OCI-LY1 (cell line): ENCODE results near the gene BHLHA15.

Experiments used
- H2AFZ ChIP-seq: fragments of 200-600 bp; sonication (generic), shearing (Covaris generic); 2 replicates; pipeline ENCODE4 v1.6.0; 2014; ENCODE audit warnings: antibody characterized with exemption, mild to moderate bottlenecking, low read length
- H3F3A ChIP-seq: fragments of 200-600 bp; sonication (generic), shearing (Covaris generic); 2 replicates; pipeline ENCODE4 v1.6.0; 2014; ENCODE audit warnings: mild to moderate bottlenecking, antibody characterized with exemption, low read length, moderate library complexity; ENCODE audit not compliant: insufficient read depth
- H3K27ac ChIP-seq: fragments of 200-600 bp; sonication (generic); 2 replicates; pipeline ENCODE4 v1.5.1; 2014; ENCODE audit warnings: low read length, mixed run types, mild to moderate bottlenecking, low read depth; ENCODE audit not compliant: poor library complexity, severe bottlenecking
- H3K27me3 ChIP-seq: fragments of 200-600 bp; sonication (generic); 2 replicates; pipeline ENCODE4 v1.6.0; 2014; ENCODE audit warnings: antibody characterized with exemption, mild to moderate bottlenecking, low read length, moderate library complexity; ENCODE audit not compliant: insufficient read depth
- H3K36me3 ChIP-seq: fragments of 200-600 bp; sonication (generic); 2 replicates; pipeline ENCODE4 v1.6.1; 2014; ENCODE audit warnings: mild to moderate bottlenecking, antibody characterized with exemption, low read length, moderate library complexity, mixed read lengths; ENCODE audit not compliant: insufficient read depth
- H3K4me1 ChIP-seq: fragments of 200-600 bp; sonication (generic); 2 replicates; pipeline ENCODE4 v1.5.1; 2014; ENCODE audit warnings: mild to moderate bottlenecking, low read length, moderate library complexity; ENCODE audit not compliant: insufficient read depth, severe bottlenecking
- H3K4me2 ChIP-seq: fragments of 200-600 bp; sonication (generic), shearing (Covaris generic); 2 replicates; pipeline ENCODE4 v1.6.1; 2014; ENCODE audit warnings: low read length
- H3K4me3 ChIP-seq: fragments of 200-600 bp; sonication (generic); 2 replicates; pipeline ENCODE4 v1.5.1; 2014; ENCODE audit warnings: low read length, low read depth, mild to moderate bottlenecking, mixed read lengths; ENCODE audit not compliant: poor library complexity, severe bottlenecking
- H3K79me2 ChIP-seq: fragments of 200-600 bp; shearing (Covaris generic); 2 replicates; pipeline ENCODE4 v1.6.1; 2016; ENCODE audit warnings: mixed run types, low read length, mixed read lengths; ENCODE audit not compliant: insufficient read depth
- H3K9ac ChIP-seq: fragments of 200-600 bp; sonication (generic), shearing (Covaris generic); 2 replicates; pipeline ENCODE4 v1.6.1; 2014; ENCODE audit warnings: mild to moderate bottlenecking, low read length, mixed read lengths
- H3K9me2 ChIP-seq: fragments of 200-600 bp; sonication (generic), shearing (Covaris generic); 2 replicates; pipeline ENCODE4 v1.6.1; 2014; ENCODE audit warnings: low read depth, mild to moderate bottlenecking, low read length, mixed read lengths
- H3K9me3 ChIP-seq: fragments of 200-600 bp; shearing (Covaris generic); 2 replicates; pipeline ENCODE4 v1.6.1; 2014; ENCODE audit warnings: low read length, mixed read lengths
- H4K20me1 ChIP-seq: fragments of 200-600 bp; sonication (generic), shearing (Covaris generic); 2 replicates; pipeline ENCODE4 v1.6.0; 2016; ENCODE audit warnings: mild to moderate bottlenecking, low read length; ENCODE audit not compliant: insufficient read depth
- CTCF ChIP-seq: fragments of 200-600 bp; sonication (generic), shearing (Covaris generic); IDR thresholded peaks from 2 replicates; pipeline ENCODE4 v1.5.1; 2017; ENCODE audit warnings: mild to moderate bottlenecking, antibody characterized with exemption, low read length, moderate library complexity, mixed read lengths
- EZH2 ChIP-seq: fragments of 200-600 bp; sonication (generic), shearing (Covaris generic); IDR thresholded peaks from 2 replicates; pipeline ENCODE4 v1.8.0; 2017; ENCODE audit warnings: borderline replicate concordance, mixed run types, mild to moderate bottlenecking, antibody characterized with exemption, low read length, moderate library complexity, mixed read lengths

The BHLHA15 gene

GRCh38 chr7:98205162-98205845 is 5.9 kb upstream of the BHLHA15 start:
- Histone ChIP-seq H3K4me2 (no peak overlapping the region), H3K4me1 (peaks cover 38% of the 10 kb centered on the region), H2AFZ (no peak overlapping the region), H3K9me3 (no peaks in the 10 kb centered on the region), H3K9me2 (no peaks in the 10 kb centered on the region), H3K4me3 (no peak overlapping the region), H3K27me3 (no peaks in the 10 kb centered on the region; the same call in 1 of the 2 replicates), H3F3A (0 out of 2 replicates have a peak, but pooled peaks cover 3% of the 10 kb centered on the region), H3K36me3 (peaks cover 33% of the 10 kb centered on the region), H4K20me1 (no peaks in the 10 kb centered on the region), H3K9ac (no peak overlapping the region), H3K27ac (no peak overlapping the region), H3K79me2 (no peaks in the 10 kb centered on the region)
- no peak for TF ChIP-seq EZH2
- TF ChIP-seq CTCF = no peak

GRCh38 chr7:98206451-98207330 is 4.5 kb upstream of the BHLHA15 start:
- Histone ChIP-seq H3K79me2 (no peaks in the 10 kb centered on the region), H3K36me3 (peaks cover 33% of the 10 kb centered on the region), H3K9ac (no peak overlapping the region), H3K4me3 (no peak overlapping the region), H3K27me3 (peaks cover 3% of the 10 kb centered on the region; the same call in 1 of the 2 replicates), H2AFZ (no peak overlapping the region), H3K4me2 (no peak overlapping the region), H3K27ac (no peak overlapping the region), H3K9me2 (no peaks in the 10 kb centered on the region), H4K20me1 (no peaks in the 10 kb centered on the region), H3F3A (0 out of 2 replicates have a peak, but pooled peaks cover 3% of the 10 kb centered on the region), H3K4me1 (peaks cover 28% of the 10 kb centered on the region), H3K9me3 (no peaks in the 10 kb centered on the region)
- TF ChIP-seq EZH2 = no peak
- TF ChIP-seq CTCF = no peak

GRCh38 chr7:98209166-98209920 is 1.9 kb upstream of the BHLHA15 start:
- H3K27me3 ChIP-seq = peaks cover 7% of the 10 kb centered on the region; the same call in 1 of the 2 replicates
- peaks cover 5% of the 10 kb centered on the region for H3K4me1 ChIP-seq
- H3K9me3 ChIP-seq = no peaks in the 10 kb centered on the region
- H3K4me2 ChIP-seq = no peak overlapping the region
- H3K4me3 ChIP-seq = no peak overlapping the region
- no peak overlapping the region for H3K27ac ChIP-seq
- H3K9ac ChIP-seq = no peak overlapping the region
- 0 out of 2 replicates have a peak, but pooled peaks cover 3% of the 10 kb centered on the region for H3F3A ChIP-seq
- TF ChIP-seq CTCF (no peak), EZH2 (no peak)
- H3K36me3 ChIP-seq = peaks cover 28% of the 10 kb centered on the region
- no peaks in the 10 kb centered on the region for H3K9me2 ChIP-seq
- H4K20me1 ChIP-seq = no peaks in the 10 kb centered on the region
- no peak overlapping the region for H2AFZ ChIP-seq
- H3K79me2 ChIP-seq = no peaks in the 10 kb centered on the region
